GM12874 (cell line): Measurements from ENCODE around the gene TJAP1.

Experiments
- CTCF ChIP-seq: IDR thresholded peaks from 2 replicates; pipeline ENCODE4 v1.5.1; 2011; ENCODE audit warnings: low read depth, mild to moderate bottlenecking, control low read depth, low read length, moderate library complexity; ENCODE audit not compliant: insufficient read depth

Gene TJAP1

GRCh38 chr6:43524483-43524961 lies 47.2 kb downstream of the TJAP1 start:
- no peak for TF ChIP-seq CTCF

GRCh38 chr6:43532201-43532600 lies 54.8 kb downstream of the TJAP1 start:
- TF ChIP-seq CTCF: no peak

GRCh38 chr6:43540507-43540906 lies 63.1 kb downstream of the TJAP1 start:
- TF ChIP-seq CTCF: no peak

GRCh38 chr6:43541774-43542471 lies 64.6 kb downstream of the TJAP1 start:
- TF ChIP-seq CTCF: no peak

GRCh38 chr6:43544461-43544860 lies 67.1 kb downstream of the TJAP1 start:
- no peak for TF ChIP-seq CTCF

- no peak for TF ChIP-seq CTCF
These were observed 69.9 kb downstream of the TJAP1 start for GRCh38 chr6:43547222-43547621.
